K562 (cell line): ENCODE results near the gene TMEM39A. TPM values are rescaled to one million over a fixed set of nuclear protein-coding genes. Genes with fewer than 3 reads are reported as not detected.

Experiments
- ELF4 ChIP-seq: fragments of 450-650 bp; formaldehyde crosslinking; IDR thresholded peaks from 2 replicates; pipeline ENCODE4 v1.4.0; 2022; ENCODE audit warnings: missing genetic modification characterization
- ETV6 ChIP-seq, 3 experiments: fragments of 150-350 bp in 1 of 3; sonication (generic) in 1 of 3; formaldehyde crosslinking in 1 of 3; IDR thresholded peaks; 2 replicates each; pipeline versions ENCODE4 v1.6.1 to v1.8.0; 2014 to 2022; ENCODE audit warnings: borderline replicate concordance in 2 of 3, low read depth in 2 of 3, antibody characterized with exemption in 1 of 3, low read length in 1 of 3, mild to moderate bottlenecking in 1 of 3, missing genetic modification reagents in 1 of 3
- JUND ChIP-seq, 2 experiments: IDR thresholded peaks; 2 replicates in 1 of 2; 3 replicates in 1 of 2; pipeline ENCODE4 v1.6.1; 2011; ENCODE audit warnings: borderline replicate concordance in 2 of 2, low read depth in 2 of 2, low read length in 2 of 2, improper control_type of control experiment in 1 of 2, missing biosample characterization in 1 of 2, missing genetic modification characterization in 1 of 2, missing genetic modification reagents in 1 of 2
- MECOM ChIP-seq: fragments of 250-450 bp; sonication (Bioruptor Pico); IDR thresholded peaks from 2 replicates; pipeline ENCODE4 v1.8.0; 2022; ENCODE audit warnings: inconsistent platforms
- NUFIP1 ChIP-seq: fragments of 450-650 bp; IDR thresholded peaks from 2 replicates; pipeline ENCODE4 v1.6.1; 2018; ENCODE audit not compliant: partially characterized antibody
- PHB ChIP-seq: fragments of 250-450 bp; sonication (Bioruptor Pico); IDR thresholded peaks from 2 replicates; pipeline ENCODE4 v1.5.0; 2021
- PRPF4 ChIP-seq: fragments of 200-400 bp; formaldehyde crosslinking; IDR thresholded peaks from one replicate; pipeline ENCODE4 v1.6.1; 2017; ENCODE audit warnings: low read length, low read depth, mild to moderate bottlenecking; ENCODE audit not compliant: insufficient read depth, poor library complexity, severe bottlenecking
- SMARCB1 ChIP-seq: IDR thresholded peaks from 2 replicates; pipeline ENCODE4 v1.6.1; 2011; ENCODE audit warnings: improper control_type of control experiment, low read depth; ENCODE audit not compliant: insufficient read length
- SRSF1 ChIP-seq: fragments of 200-400 bp; formaldehyde crosslinking; IDR thresholded peaks from 2 replicates; pipeline ENCODE4 v1.6.1; 2017; ENCODE audit warnings: mild to moderate bottlenecking, low read depth, low read length, moderate library complexity
- USF2 ChIP-seq: sonication (generic); formaldehyde crosslinking; IDR thresholded peaks from 2 replicates; pipeline ENCODE4 v1.5.0; 2020; ENCODE audit warnings: missing genetic modification reagents
- ZNF134 ChIP-seq: fragments of 250-450 bp; sonication (Bioruptor Pico); conservative IDR thresholded peaks from 2 replicates; pipeline ENCODE4 v1.4.0; 2020
- ZNF436 ChIP-seq: fragments of 250-450, 450-650 bp; sonication (Bioruptor Pico); formaldehyde crosslinking; IDR thresholded peaks from 2 replicates; pipeline ENCODE4 v1.7.0; 2020; ENCODE audit warnings: mild to moderate bottlenecking
- ZNF592 ChIP-seq: fragments of 450-650 bp; IDR thresholded peaks from 2 replicates; pipeline ENCODE4 v1.6.1; 2017; ENCODE audit warnings: antibody characterized with exemption, mild to moderate bottlenecking
- ZNF75A ChIP-seq: fragments of 450-650 bp; formaldehyde crosslinking; IDR thresholded peaks from 2 replicates; pipeline ENCODE4 v1.4.0; 2020; ENCODE audit warnings: mild to moderate bottlenecking
- polyA plus RNA-seq, 8 experiments: library from polyadenylated mRNA; depleted of rRNA in 4 of 8; stranded (reverse) in 5 of 8; unstranded in 3 of 8; fragments of >200 nt; fragmentation: Nextera tagmentation in 2 of 8; fragmentation: Illumina TruSeq in 1 of 8; extraction: Ambion mirVana in 2 of 8; extraction: Trizol in 1 of 8; gene quantifications; 2 replicates each; pipeline versions ENCODE4 v1.2.1 to v1.2.3, GENCODE V29; 2011 to 2014; ENCODE audit warnings: inconsistent platforms in 1 of 8, missing spikeins in 1 of 8
- total RNA-seq, 7 experiments: library from RNA; depleted of rRNA in 6 of 7; stranded (reverse); fragments of >200 nt in 6 of 7; fragmentation: Illumina TruSeq in 2 of 7; extraction: Trizol in 2 of 7; gene quantifications; 2 replicates each; pipeline versions ENCODE4 v1.2.1 to v1.2.3, GENCODE V29; 2011 to 2021; ENCODE audit warnings: low replicate concordance in 1 of 7
- TF ChIP-seq, protein P1 (sequence below): sonication (generic); formaldehyde crosslinking; IDR thresholded peaks from 2 replicates; pipeline ENCODE4 v1.8.0; 2023; ENCODE audit warnings: mild to moderate bottlenecking, missing genetic modification reagents
- TF ChIP-seq, protein P2 (sequence below): fragments of 450-650 bp; IDR thresholded peaks from 2 replicates; pipeline ENCODE4 v1.7.1; 2018; ENCODE audit warnings: mild to moderate bottlenecking, low read depth; ENCODE audit not compliant: partially characterized antibody

TMEM39A gene
- total and polyA plus RNA-seq, 9 of the 15 experiments (the other 6 are each of a cell fraction or from before 2014, with no cell fraction given) = 12.0 to 41.5 (median 15.4) TPM

DNA sequence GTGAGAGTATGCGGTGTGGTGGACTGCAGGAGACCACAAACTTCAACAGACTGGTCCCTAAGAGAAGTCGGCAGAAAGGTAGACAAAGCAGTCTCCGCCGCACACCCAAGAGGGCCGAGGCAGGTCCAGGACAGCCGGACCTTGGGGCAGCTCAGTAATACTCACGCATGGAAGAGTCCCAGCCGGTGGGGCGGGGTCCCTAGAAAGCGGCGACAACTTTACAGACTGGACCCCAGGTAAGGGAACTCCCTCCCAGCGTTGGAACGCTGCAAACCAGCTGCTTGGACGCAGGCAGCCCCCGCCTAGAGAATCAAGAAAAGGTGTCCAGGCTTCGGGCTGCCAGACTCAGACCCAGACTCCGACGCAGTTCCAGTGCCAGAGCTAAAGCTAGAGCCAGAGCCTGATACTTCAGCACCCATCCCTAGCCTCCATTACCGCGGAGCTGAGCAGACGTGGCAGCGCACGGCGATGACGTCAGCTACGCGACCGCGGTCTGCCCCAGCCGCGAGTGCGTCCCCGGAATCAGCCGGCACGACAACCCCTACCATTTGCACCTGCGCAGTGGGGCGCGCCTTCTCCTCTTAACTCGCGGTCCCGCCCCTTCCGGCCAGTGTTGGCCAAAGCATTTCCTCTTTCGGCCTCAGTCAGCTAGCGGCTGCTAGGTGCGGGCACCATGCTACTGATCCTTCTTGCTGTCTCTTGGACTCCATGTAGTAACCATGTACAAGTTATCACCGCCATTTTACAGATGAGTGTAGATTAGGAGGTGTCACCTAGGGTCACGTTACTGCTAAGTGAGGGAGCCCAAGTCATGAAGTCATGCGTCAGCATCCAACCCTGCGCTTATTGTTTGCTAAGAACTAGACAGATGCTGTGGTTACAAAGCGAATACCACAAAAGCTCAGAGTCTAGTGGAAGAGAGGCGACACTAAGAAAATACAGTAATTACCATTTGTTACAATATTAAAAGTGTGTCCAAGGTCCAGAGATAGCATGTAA, at the start of gene TMEM39A (continued):
- TF ChIP-seq ZNF592 (no peak), ZNF75A (CRISPR knock-in tag) (no peak), SMARCB1 (no peak), MECOM (CRISPR knock-in tag) (0 out of 2 replicates have a peak, but pooled peaks have one; percentile 54), ZNF134 (CRISPR knock-in tag) (no peak), NUFIP1 (no peak), SRSF1 (no peak), USF2 (no peak), JUND (IDR thresholded peaks at IDR 0.05; ENCODE audit: borderline replicate concordance, low read depth, low read length) (peak; percentile 84), JUND (tag; IDR thresholded peaks at IDR 0.05; ENCODE audit: borderline replicate concordance, low read depth, low read length) (peak; percentile 85), ELF4 (CRISPR knock-in tag) (no peak), PHB (CRISPR knock-in tag) (no peak), ETV6 (IDR thresholded peaks at IDR 0.05; ENCODE audit: borderline replicate concordance in 1 of 2, low read depth in 2 of 2, low read length in 1 of 2) (no peak), ETV6 (CRISPR knock-in tag; IDR thresholded peaks at IDR 0.05; ENCODE audit: borderline replicate concordance) (no peak), ZNF436 (CRISPR knock-in tag) (no peak), PRPF4 (no peak)
- TF ChIP-seq, protein P1, sequence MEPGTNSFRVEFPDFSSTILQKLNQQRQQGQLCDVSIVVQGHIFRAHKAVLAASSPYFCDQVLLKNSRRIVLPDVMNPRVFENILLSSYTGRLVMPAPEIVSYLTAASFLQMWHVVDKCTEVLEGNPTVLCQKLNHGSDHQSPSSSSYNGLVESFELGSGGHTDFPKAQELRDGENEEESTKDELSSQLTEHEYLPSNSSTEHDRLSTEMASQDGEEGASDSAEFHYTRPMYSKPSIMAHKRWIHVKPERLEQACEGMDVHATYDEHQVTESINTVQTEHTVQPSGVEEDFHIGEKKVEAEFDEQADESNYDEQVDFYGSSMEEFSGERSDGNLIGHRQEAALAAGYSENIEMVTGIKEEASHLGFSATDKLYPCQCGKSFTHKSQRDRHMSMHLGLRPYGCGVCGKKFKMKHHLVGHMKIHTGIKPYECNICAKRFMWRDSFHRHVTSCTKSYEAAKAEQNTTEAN (CRISPR knock-in tag) = no peak
- TF ChIP-seq, protein P2, sequence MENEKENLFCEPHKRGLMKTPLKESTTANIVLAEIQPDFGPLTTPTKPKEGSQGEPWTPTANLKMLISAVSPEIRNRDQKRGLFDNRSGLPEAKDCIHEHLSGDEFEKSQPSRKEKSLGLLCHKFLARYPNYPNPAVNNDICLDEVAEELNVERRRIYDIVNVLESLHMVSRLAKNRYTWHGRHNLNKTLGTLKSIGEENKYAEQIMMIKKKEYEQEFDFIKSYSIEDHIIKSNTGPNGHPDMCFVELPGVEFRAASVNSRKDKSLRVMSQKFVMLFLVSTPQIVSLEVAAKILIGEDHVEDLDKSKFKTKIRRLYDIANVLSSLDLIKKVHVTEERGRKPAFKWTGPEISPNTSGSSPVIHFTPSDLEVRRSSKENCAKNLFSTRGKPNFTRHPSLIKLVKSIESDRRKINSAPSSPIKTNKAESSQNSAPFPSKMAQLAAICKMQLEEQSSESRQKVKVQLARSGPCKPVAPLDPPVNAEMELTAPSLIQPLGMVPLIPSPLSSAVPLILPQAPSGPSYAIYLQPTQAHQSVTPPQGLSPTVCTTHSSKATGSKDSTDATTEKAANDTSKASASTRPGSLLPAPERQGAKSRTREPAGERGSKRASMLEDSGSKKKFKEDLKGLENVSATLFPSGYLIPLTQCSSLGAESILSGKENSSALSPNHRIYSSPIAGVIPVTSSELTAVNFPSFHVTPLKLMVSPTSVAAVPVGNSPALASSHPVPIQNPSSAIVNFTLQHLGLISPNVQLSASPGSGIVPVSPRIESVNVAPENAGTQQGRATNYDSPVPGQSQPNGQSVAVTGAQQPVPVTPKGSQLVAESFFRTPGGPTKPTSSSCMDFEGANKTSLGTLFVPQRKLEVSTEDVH = peak; percentile 74
